GM18507 (cell line): ENCODE results near the gene ARL5B.

Experiments
- DNase-seq: peaks from one replicate; pipeline ENCODE4 v3.0.0; 2011; ENCODE audit warnings: low read depth; ENCODE audit not compliant: insufficient read length; ENCODE audit errors: extremely low spot score
- FAIRE-seq: peaks from 2 replicates; lab custom pipeline; 2011; peaks lifted over from hg19 to GRCh38; lab: Jason Lieb, UNC

The ARL5B gene

GRCh38 chr10:18656724-18657123 lies 2.5 kb upstream of the ARL5B start:
- FAIRE-seq: no peak
- no peak for DNase-seq

- no peak for DNase-seq
- FAIRE-seq: no peak
These were observed 733 bp upstream of the ARL5B start for GRCh38 chr10:18658271-18659124.

- FAIRE-seq: peak; percentile 52
These were observed 746 bp downstream of the ARL5B start for GRCh38 chr10:18659819-18660535.

GRCh38 chr10:18660816-18661431 lies 1.7 kb downstream of the ARL5B start:
- FAIRE-seq (no peak), DNase-seq (no peak)

More at GRCh38 chr10:18659819-18660535, 746 bp downstream of the ARL5B start:
- DNase-seq: no peak

GRCh38 chr10:18664841-18665478 lies 5.7 kb downstream of the ARL5B start:
- no peak for FAIRE-seq
- no peak for DNase-seq

DNA sequence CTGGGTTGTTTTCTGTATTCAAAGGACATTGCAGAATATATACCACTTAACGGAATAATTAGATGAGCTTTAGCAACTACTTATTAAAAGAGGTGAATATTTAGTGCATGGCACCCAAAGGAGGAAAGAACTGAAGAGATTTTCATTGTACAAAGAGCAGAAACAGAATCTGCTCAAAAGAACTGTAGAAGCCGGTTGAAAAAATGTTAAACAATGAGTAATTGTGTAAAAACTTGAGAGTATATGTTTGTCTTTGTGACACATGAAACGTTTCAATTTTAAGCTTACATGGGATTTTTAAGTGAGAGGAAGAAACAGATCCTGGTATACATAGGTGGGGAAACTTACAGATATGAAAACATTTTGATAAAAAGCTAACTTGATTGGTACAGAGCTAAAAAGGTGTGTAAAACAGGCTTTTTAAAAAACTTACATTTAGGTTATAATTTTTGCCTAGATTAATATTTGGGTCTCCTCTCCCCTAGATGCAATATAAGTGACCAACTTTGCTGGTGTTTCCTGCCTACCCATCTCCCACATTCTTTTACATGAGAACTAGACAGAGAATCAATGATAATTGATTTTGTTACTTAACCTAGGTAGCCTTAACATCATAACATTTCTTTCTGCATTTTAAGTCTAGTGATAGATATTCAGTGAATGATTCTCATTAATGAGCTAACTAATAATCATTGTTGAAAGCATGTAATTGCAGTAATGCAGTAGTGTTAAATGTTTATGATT lies 6.8 kb downstream of the ARL5B start:
- FAIRE-seq (no peak), DNase-seq (no peak)

GRCh38 chr10:18666810-18667209 lies 7.6 kb downstream of the ARL5B start:
- DNase-seq (no peak), FAIRE-seq (no peak)

DNA sequence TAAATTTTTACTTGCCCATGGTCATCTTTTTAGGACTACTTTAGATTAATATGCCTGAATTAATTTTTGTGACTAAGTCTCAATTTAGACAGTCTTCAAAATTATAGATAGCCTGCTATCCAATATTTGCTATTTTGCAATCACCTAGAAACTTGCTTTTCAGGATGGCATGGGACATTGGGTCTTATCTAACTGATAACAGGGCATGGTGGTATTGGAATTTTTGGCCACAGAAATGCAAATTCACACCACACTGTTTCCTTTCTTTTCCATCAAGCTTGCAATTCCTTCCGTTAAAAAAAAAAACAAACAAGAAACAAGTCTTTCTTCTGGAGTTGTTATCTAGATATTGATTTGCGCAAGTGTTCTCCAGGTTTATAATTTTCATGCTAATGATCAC lies 8.8 kb downstream of the ARL5B start:
- FAIRE-seq: no peak
- no peak for DNase-seq

- FAIRE-seq (no peak), DNase-seq (no peak)
These were observed 16.0 kb downstream of the ARL5B start for GRCh38 chr10:18675086-18675801.

GRCh38 chr10:18680754-18681153 lies 21.5 kb downstream of the ARL5B start:
- no peak for DNase-seq
- no peak for FAIRE-seq

DNA sequence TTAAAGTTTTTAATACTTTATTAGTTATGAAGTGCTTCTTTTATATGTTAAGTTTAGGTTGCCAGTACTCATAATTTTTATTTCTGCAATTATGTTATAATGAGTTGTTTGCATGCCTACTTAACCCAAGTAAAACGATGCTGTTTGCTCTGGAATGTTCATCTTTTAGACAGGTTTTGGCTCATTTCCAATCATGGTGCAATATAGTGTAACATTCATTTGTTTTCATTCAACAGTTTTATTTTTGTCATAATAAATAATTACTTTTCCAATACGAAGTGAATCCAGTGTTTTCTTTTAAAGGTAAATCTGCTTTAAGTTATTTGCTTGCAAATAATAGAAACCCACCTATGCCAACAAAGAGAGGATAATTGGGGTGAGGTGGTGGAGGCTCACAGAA lies 22.1 kb downstream of the ARL5B start:
- FAIRE-seq (no peak), DNase-seq (no peak)

DNA sequence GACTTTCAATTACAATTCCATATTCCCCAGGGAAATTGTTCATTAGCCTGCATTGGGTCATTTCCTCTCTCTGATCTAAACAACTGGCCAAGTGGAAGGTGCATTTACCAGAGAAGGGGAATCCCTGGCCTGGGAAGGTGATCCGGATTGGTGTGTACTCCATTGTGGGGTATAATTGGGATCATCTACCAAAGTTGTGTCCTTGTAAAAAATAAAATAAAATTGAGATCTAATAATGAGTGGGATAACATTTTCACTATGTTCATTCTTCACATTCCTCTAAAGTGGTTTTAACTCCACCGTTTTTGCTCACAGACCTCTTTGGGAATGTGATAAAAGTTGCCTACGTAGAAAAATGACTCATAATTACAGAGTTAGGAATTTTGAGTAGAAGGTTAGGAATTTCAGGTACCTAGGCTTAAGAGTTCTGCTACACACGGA lies 22.8 kb downstream of the ARL5B start:
- no peak for DNase-seq

GRCh38 chr10:18683427-18683826 lies 24.2 kb downstream of the ARL5B start:
- DNase-seq (no peak), FAIRE-seq (no peak)

More for the DNA sequence above, 22.8 kb downstream of the ARL5B start:
- FAIRE-seq: no peak

GRCh38 chr10:18684416-18684815 lies 25.2 kb downstream of the ARL5B start:
- FAIRE-seq (no peak), DNase-seq (no peak)

GRCh38 chr10:18684953-18685352 lies 25.7 kb downstream of the ARL5B start:
- DNase-seq: no peak

GRCh38 chr10:18685555-18685954 lies 26.3 kb downstream of the ARL5B start:
- FAIRE-seq: no peak
- no peak for DNase-seq

More at GRCh38 chr10:18684953-18685352, 25.7 kb downstream of the ARL5B start:
- FAIRE-seq: no peak

DNA sequence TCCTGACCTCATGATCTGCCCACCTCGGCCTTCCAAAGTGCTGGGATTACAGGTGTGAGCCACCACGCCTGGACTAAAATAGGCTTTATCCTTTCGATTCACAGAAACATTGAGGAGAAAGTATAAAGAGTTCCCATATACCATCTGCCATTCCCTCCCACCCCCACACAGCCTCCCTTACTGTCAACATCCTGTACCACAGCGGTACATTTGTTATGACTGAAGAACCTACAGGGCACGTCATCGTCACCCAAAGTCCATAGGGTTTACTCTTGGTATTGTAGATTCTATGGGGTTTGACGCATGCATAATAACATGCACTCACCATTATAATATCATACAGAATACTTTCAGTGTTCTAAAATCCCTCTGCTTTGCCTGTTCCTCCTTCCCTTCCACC lies 28.0 kb downstream of the ARL5B start:
- FAIRE-seq: no peak
- DNase-seq: no peak

DNA sequence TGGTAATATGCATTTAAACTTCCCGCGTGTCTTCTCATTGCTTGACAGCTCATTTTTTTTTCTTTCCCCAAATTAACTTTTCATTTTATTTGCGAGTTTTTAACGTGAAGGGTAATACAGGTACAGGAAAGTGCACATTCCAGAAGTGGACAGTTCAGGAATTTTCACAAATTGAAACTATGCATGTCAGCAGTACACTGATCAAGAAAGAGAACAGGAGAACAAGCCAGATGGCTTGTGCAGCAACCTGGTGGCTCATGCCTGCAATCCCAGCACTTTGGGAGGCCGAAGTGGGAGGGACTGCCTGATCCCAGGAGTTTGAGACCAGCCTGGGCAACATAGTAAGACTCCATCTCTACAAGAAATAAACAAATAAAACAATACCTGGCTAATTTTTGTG lies 28.5 kb downstream of the ARL5B start:
- FAIRE-seq (no peak), DNase-seq (no peak)

DNA sequence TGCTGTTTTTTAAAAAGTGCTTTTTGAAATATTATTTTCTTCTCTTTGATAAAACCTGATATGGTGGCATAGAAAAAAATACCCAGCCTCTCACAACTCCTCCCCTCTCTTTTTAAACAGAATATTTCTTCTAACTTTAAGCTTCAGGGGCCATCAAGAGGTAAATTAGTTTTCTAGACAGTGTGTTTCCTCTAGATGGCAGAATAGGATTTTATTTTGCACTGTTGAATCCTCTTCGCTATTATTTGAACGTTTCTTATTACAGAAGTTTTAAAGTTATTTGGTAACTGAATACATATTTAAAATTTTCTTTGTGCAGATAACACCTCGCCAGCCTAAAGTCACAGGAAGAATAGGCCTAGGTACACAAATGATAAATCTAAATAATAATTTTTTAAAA lies 30.3 kb downstream of the ARL5B start:
- peak; percentile 5 for FAIRE-seq
- no peak for DNase-seq
